HEK293 (cell line): ENCODE data around the gene CFAP119.

Experiments
- BCL11A ChIP-seq: fragments of 450-650 bp; formaldehyde crosslinking; IDR thresholded peaks from 2 replicates; pipeline ENCODE4 v1.5.1; 2016; ENCODE audit warnings: low read depth, missing biosample characterization, missing genetic modification characterization
- CTCF ChIP-seq: fragments of 450-650 bp; formaldehyde crosslinking; IDR thresholded peaks from 2 replicates; pipeline ENCODE4 v1.5.1; 2016; ENCODE audit warnings: missing biosample characterization, missing genetic modification characterization
- ELK4 ChIP-seq: IDR thresholded peaks from 2 replicates; pipeline ENCODE4 v1.6.1; 2011; ENCODE audit warnings: mild to moderate bottlenecking, low read depth, low read length, borderline replicate concordance
- FEZF1 ChIP-seq: fragments of 450-650 bp; formaldehyde crosslinking; IDR thresholded peaks from 2 replicates; pipeline ENCODE4 v1.5.1; 2016; ENCODE audit warnings: missing biosample characterization, missing genetic modification characterization
- GLIS2 ChIP-seq: fragments of 450-650 bp; formaldehyde crosslinking; IDR thresholded peaks from 2 replicates; pipeline ENCODE4 v1.5.1; 2016; ENCODE audit warnings: missing biosample characterization, missing genetic modification characterization
- OSR2 ChIP-seq: fragments of 450-650 bp; formaldehyde crosslinking; IDR thresholded peaks from 2 replicates; pipeline ENCODE4 v1.5.1; 2016; ENCODE audit warnings: missing biosample characterization, missing genetic modification characterization
- PRDM2 ChIP-seq: fragments of 450-650 bp; formaldehyde crosslinking; IDR thresholded peaks from 2 replicates; pipeline ENCODE4 v1.5.1; 2016; ENCODE audit warnings: missing biosample characterization, missing genetic modification characterization, borderline replicate concordance
- ZBTB20 ChIP-seq: fragments of 450-650 bp; formaldehyde crosslinking; IDR thresholded peaks from 2 replicates; pipeline ENCODE4 v1.5.1; 2016; ENCODE audit warnings: missing biosample characterization, missing genetic modification characterization
- ZBTB44 ChIP-seq: fragments of 450-650 bp; IDR thresholded peaks from 2 replicates; pipeline ENCODE4 v1.5.1; 2018; ENCODE audit warnings: missing biosample characterization, mild to moderate bottlenecking, missing genetic modification characterization
- ZBTB6 ChIP-seq: fragments of 450-650 bp; formaldehyde crosslinking; IDR thresholded peaks from 2 replicates; pipeline ENCODE4 v1.5.1; 2017; ENCODE audit warnings: missing biosample characterization, missing genetic modification characterization
- ZNF155 ChIP-seq: fragments of 450-650 bp; formaldehyde crosslinking; IDR thresholded peaks from 2 replicates; pipeline ENCODE4 v1.5.1; 2016; ENCODE audit warnings: missing biosample characterization, missing genetic modification characterization
- ZNF157 ChIP-seq: fragments of 450-650 bp; formaldehyde crosslinking; IDR thresholded peaks from 2 replicates; pipeline ENCODE4 v1.5.1; 2016; ENCODE audit warnings: missing biosample characterization, missing genetic modification characterization
- ZNF184 ChIP-seq: fragments of 450-650 bp; IDR thresholded peaks from 2 replicates; pipeline ENCODE4 v1.5.1; 2018; ENCODE audit warnings: missing biosample characterization, mild to moderate bottlenecking, missing genetic modification characterization
- ZNF2 ChIP-seq: fragments of 450-650 bp; formaldehyde crosslinking; IDR thresholded peaks from 2 replicates; pipeline ENCODE4 v1.5.1; 2016; ENCODE audit warnings: missing biosample characterization, missing genetic modification characterization
- ZNF26 ChIP-seq: fragments of 450-650 bp; formaldehyde crosslinking; IDR thresholded peaks from 2 replicates; pipeline ENCODE4 v1.5.1; 2016; ENCODE audit warnings: missing biosample characterization, missing genetic modification characterization
- ZNF280C ChIP-seq: fragments of 450-650 bp; formaldehyde crosslinking; IDR thresholded peaks from 2 replicates; pipeline ENCODE4 v1.5.1; 2016; ENCODE audit warnings: missing biosample characterization, missing genetic modification characterization
- ZNF335 ChIP-seq: fragments of 450-650 bp; formaldehyde crosslinking; conservative IDR thresholded peaks from 2 replicates; pipeline ENCODE4 v1.5.1; 2016; ENCODE audit warnings: missing biosample characterization, missing genetic modification characterization
- ZNF341 ChIP-seq: fragments of 450-650 bp; formaldehyde crosslinking; IDR thresholded peaks from 2 replicates; pipeline ENCODE4; 2016; ENCODE audit warnings: low read depth, missing biosample characterization, missing genetic modification characterization
- ZNF416 ChIP-seq: fragments of 450-650 bp; formaldehyde crosslinking; IDR thresholded peaks from 2 replicates; pipeline ENCODE4 v1.5.1; 2016; ENCODE audit warnings: missing biosample characterization, missing genetic modification characterization
- ZNF596 ChIP-seq: fragments of 450-650 bp; IDR thresholded peaks from 2 replicates; pipeline ENCODE4 v1.5.0; 2018; ENCODE audit warnings: missing biosample characterization, mild to moderate bottlenecking, missing genetic modification characterization, moderate library complexity
- ZNF658 ChIP-seq: fragments of 450-650 bp; formaldehyde crosslinking; IDR thresholded peaks from 2 replicates; pipeline ENCODE4; 2016; ENCODE audit warnings: missing biosample characterization, missing genetic modification characterization
- ZNF660 ChIP-seq: fragments of 450-650 bp; IDR thresholded peaks from 2 replicates; pipeline ENCODE4 v1.5.1; 2018; ENCODE audit warnings: missing biosample characterization, mild to moderate bottlenecking, missing genetic modification characterization
- ZSCAN23 ChIP-seq: fragments of 450-650 bp; formaldehyde crosslinking; IDR thresholded peaks from 2 replicates; pipeline ENCODE4 v1.5.1; 2016; ENCODE audit warnings: missing biosample characterization, missing genetic modification characterization

CFAP119 gene

GRCh38 chr16:30747799-30748633 lies 13.8 kb downstream of the CFAP119 start, which contains the start of gene PHKG2 (continued):
- TF ChIP-seq ZNF155 (tag by site-specific recombination), result no peak
- TF ChIP-seq ZNF280C (tag by site-specific recombination), result no peak
- no peak for TF ChIP-seq ZNF596 (tag by site-specific recombination)
- TF ChIP-seq ZNF416 (tag by site-specific recombination), result no peak
- no peak for TF ChIP-seq ZBTB44
- TF ChIP-seq BCL11A (tag by site-specific recombination), result no peak
- TF ChIP-seq ELK4, result peak; percentile 69; the same call in 1 of the 2 replicates
- peak; percentile 83; the same call in 1 of the 2 replicates for TF ChIP-seq GLIS2 (tag by site-specific recombination)
- peak; percentile 95 for TF ChIP-seq ZNF335
- TF ChIP-seq ZNF157 (tag by site-specific recombination), result no peak
- peak; percentile 90 for TF ChIP-seq ZNF2 (tag by site-specific recombination)
- TF ChIP-seq ZNF26 (tag by site-specific recombination), result no peak
- TF ChIP-seq ZNF660, result peak; percentile 22; the same call in 1 of the 2 replicates
- no peak for TF ChIP-seq PRDM2
- TF ChIP-seq ZNF341 (tag by site-specific recombination), result peak; percentile 78
- no peak for TF ChIP-seq FEZF1 (tag by site-specific recombination)
- TF ChIP-seq ZNF184 (tag by site-specific recombination), result no peak
- TF ChIP-seq ZBTB20 (tag by site-specific recombination), result peak; percentile 44; the same call in 1 of the 2 replicates
- peak; percentile 83; the same call in 1 of the 2 replicates for TF ChIP-seq ZBTB6 (tag by site-specific recombination)
- peak; percentile 43; the same call in 1 of the 2 replicates for TF ChIP-seq ZSCAN23 (tag by site-specific recombination)
- no peak for TF ChIP-seq OSR2 (tag by site-specific recombination)
- peak; percentile 10; the same call in 1 of the 2 replicates for TF ChIP-seq CTCF (tag by site-specific recombination)
- no peak for TF ChIP-seq ZNF658 (tag by site-specific recombination)
